ENCODE results near the gene ITPRIPL2.

DNA sequence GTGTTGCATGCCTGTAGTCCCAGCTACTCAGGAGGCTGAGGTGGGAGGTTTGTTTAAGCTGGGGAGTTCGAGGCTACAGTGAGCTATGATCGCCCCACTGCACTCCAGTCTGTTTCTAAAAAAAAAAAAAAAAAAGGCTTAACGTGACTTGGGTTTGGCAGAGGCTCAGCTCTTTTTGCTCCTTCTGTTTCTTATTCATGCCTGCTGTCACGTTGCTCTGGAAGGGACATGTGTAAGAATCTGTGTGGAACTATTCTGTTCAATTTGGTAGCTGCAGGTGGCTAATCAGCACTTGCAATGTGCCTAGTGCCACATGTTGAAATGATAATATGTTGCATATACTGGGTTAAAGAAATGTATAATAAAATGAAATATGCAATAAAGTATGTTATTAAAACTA, 33.4 kb downstream of the ITPRIPL2 start:
- TF ChIP-seq, protein P1, sequence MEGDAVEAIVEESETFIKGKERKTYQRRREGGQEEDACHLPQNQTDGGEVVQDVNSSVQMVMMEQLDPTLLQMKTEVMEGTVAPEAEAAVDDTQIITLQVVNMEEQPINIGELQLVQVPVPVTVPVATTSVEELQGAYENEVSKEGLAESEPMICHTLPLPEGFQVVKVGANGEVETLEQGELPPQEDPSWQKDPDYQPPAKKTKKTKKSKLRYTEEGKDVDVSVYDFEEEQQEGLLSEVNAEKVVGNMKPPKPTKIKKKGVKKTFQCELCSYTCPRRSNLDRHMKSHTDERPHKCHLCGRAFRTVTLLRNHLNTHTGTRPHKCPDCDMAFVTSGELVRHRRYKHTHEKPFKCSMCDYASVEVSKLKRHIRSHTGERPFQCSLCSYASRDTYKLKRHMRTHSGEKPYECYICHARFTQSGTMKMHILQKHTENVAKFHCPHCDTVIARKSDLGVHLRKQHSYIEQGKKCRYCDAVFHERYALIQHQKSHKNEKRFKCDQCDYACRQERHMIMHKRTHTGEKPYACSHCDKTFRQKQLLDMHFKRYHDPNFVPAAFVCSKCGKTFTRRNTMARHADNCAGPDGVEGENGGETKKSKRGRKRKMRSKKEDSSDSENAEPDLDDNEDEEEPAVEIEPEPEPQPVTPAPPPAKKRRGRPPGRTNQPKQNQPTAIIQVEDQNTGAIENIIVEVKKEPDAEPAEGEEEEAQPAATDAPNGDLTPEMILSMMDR (IDR thresholded peaks at IDR 0.05), result no peak
- TF ChIP-seq TCF7 (CRISPR knock-in tag; IDR thresholded peaks at IDR 0.05; ENCODE audit: low read depth) (no peak), ZNF121 (CRISPR knock-in tag; IDR thresholded peaks at IDR 0.05) (no peak)
- TF ChIP-seq, protein P2, sequence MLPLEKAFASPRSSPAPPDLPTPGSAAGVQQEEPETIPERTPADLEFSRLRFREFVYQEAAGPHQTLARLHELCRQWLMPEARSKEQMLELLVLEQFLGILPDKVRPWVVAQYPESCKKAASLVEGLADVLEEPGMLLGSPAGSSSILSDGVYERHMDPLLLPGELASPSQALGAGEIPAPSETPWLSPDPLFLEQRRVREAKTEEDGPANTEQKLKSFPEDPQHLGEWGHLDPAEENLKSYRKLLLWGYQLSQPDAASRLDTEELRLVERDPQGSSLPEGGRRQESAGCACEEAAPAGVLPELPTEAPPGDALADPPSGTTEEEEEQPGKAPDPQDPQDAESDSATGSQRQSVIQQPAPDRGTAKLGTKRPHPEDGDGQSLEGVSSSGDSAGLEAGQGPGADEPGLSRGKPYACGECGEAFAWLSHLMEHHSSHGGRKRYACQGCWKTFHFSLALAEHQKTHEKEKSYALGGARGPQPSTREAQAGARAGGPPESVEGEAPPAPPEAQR (CRISPR knock-in tag; IDR thresholded peaks at IDR 0.05), result no peak
- TF ChIP-seq, protein P3, sequence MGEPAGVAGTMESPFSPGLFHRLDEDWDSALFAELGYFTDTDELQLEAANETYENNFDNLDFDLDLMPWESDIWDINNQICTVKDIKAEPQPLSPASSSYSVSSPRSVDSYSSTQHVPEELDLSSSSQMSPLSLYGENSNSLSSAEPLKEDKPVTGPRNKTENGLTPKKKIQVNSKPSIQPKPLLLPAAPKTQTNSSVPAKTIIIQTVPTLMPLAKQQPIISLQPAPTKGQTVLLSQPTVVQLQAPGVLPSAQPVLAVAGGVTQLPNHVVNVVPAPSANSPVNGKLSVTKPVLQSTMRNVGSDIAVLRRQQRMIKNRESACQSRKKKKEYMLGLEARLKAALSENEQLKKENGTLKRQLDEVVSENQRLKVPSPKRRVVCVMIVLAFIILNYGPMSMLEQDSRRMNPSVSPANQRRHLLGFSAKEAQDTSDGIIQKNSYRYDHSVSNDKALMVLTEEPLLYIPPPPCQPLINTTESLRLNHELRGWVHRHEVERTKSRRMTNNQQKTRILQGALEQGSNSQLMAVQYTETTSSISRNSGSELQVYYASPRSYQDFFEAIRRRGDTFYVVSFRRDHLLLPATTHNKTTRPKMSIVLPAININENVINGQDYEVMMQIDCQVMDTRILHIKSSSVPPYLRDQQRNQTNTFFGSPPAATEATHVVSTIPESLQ (CRISPR knock-in tag; IDR thresholded peaks at IDR 0.05), result no peak

Data from WTC11 (cell line).